ENCODE measurements around the gene YES1.

YES1 gene

DNA sequence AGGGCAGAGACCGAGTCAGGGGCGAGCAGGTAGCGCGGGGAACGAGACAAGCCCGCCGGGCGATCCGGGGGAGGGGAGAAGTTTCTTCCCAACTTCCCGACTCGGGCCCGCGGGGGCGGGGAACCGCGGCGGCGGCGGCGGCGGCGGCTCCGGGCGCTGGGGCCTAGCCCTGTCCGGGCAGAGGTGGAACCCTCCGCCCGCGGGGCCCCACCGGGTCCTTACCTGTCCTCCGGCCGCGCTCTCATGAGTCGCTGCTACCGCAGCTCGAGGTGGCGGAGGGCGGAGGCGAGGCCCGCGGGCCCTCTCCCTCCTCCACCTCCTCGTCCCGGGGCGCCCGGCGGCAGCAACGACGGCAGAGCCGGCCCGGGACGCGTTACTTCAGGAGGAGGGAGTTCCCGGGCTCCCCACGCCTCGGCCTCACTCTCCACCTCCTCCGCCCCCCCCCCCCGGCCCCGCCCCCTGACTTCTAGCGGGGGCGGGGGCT, at the start of gene YES1:
Gene YES1 (minus strand): TSS at position 351 of the 484 bp plus-strand sequence. CDS start 55,415 bp downstream, outside the sequence.
- no peak for DNase-seq

GRCh38 chr18:857986-858385, 45.9 kb upstream of the YES1 start:
- no peak for DNase-seq

DNA sequence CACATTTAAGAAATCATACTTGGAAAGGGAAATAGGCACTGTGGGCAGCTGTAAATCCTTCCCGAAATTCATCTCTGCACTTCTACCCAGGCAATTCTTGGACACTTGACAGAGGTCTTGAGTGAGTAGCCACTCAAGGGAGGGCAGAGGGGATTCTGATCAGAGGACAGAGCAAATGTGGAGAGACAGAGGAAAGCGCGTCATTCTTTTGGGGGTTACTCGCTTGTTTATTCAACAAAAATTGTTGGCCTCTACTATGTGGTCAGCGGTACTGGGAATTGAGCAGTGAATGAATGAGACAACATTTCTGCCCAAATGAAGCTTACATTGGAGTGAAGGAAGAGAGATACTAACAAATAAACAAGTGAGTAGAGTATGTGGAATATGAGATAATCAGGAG, 41.4 kb upstream of the YES1 start:
- DNase-seq, result no peak

- no peak for DNase-seq
Measured at GRCh38 chr18:850960-851359, 38.9 kb upstream of the YES1 start.

GRCh38 chr18:849021-849420, 37.0 kb upstream of the YES1 start:
- DNase-seq, result no peak

DNA sequence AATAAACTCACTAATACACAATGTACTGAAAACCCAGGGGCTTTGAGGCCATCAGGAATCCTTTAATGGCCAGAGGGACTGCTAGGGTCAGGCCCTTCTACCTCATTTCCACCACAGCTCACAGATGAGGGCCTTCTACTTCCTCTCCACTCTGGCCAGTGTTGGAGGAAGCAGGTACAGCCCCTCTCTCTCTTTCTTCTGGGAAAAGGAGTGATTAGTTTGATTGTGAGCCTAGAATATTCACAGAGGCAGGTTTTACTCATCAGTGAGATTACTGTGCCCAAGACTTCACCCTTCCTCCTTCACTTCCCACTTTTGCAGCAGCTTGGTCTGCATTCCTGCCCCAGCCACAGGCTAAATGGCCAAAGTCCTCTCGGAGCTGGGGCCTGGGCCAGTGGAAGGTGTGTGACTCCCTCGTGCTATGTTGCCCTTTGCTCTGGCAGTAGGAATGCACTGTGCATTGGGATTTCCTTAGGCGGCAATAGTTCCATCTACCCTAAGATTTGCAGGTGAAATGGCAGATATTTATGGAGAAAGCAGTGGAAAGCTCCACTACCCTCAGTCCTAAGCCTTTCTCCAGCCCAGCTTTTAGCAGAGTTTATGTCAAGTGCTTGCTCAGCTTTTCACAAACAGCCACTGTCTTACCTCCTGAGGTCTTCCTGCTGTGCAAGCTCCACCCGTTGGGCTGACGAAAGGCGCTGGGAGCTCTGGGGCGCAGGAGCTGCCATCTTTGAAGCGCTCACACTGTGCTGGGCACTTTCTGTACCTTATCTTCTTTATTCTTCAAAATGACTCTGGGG, 36.2 kb upstream of the YES1 start:
- no peak for DNase-seq

GRCh38 chr18:845152-845819, 33.2 kb upstream of the YES1 start:
- no peak for DNase-seq

DNA sequence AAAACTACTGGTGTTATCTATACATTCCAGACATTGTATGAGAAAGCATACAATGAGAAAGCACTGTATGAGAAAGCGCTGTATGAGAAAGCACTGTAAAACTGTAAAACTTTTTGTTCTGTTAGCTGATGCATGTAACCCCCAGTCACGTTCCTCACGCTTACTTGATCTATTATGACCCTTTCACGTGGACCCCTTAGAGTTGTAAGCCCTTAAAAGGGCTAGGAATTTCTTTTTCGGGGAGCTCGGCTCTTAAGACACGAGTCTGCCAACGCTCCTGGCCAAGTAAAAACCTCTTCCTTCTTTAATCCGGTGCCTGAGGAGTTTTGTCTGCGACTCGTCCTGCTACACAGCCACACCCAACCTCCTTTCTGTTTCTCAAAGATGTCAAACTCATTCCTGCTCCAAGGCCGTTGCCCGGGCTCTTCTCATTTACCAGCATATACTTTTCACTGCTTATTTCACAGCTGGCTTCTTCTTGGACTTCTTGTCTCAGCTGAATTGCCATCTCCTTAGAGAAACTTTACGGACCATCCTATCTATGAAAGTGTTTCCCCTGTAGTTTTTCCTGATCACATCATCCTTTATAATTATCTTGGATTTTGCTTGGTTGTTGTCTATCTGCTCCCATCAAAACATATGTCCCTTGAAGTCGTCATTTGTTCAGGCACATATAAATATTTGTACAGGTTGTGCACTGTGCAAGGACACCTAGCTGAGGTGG, 29.8 kb upstream of the YES1 start:
- no peak for DNase-seq

GRCh38 chr18:840516-840915, 28.5 kb upstream of the YES1 start:
- no peak for DNase-seq

DNA sequence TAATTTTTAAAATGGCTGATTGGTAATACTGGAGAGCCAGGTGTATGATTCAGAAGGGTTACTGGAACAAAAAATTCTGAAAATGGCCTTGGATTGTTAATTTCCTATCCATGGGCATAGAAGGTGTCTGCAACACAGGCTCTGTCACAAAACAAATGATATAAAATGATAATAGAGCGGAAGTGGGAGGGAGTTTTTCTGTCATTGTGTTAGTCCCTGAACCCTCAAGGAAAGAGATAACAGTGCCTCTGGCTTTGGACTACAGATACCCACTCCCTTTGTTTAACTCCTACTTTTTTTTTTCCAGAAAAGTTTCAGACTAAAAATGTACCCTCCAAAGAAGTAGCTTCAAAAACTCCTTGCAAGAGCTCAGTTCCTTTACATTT, 28.0 kb upstream of the YES1 start:
- no peak for DNase-seq

- DNase-seq, result peak; percentile 93 to 95
Measured at GRCh38 chr18:839224-840022, 27.4 kb upstream of the YES1 start.

- no peak for DNase-seq
Measured at GRCh38 chr18:837922-838321, 25.9 kb upstream of the YES1 start.

- no peak for DNase-seq
Measured at GRCh38 chr18:834082-834720, 22.2 kb upstream of the YES1 start.

- DNase-seq, result no peak
Measured at GRCh38 chr18:833197-833596, 21.2 kb upstream of the YES1 start.

GRCh38 chr18:832085-832681, 20.1 kb upstream of the YES1 start:
- peak in 1 of 2 donors; percentile 19 for DNase-seq

- DNase-seq, result no peak
Measured at GRCh38 chr18:830315-830901, 18.4 kb upstream of the YES1 start.

DNA sequence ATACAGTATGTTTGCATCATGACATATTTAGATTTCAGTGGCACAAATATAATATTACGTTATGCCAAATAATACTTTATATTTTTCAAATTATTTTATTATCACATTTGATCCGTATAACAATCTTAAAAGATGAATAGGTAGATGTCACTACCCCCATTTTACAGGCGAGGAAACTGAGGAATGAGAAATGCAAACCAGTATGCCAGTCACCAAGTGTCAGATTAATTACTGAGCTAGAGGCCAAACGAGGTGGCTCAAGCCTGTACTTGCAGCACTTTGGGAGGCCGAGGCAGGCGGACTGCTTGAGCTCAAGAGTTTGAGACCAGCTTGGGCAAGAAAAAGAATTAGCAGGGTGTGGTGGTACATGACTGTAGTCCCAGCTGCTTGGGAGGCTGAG, 17.4 kb upstream of the YES1 start:
- DNase-seq, result no peak

DNA sequence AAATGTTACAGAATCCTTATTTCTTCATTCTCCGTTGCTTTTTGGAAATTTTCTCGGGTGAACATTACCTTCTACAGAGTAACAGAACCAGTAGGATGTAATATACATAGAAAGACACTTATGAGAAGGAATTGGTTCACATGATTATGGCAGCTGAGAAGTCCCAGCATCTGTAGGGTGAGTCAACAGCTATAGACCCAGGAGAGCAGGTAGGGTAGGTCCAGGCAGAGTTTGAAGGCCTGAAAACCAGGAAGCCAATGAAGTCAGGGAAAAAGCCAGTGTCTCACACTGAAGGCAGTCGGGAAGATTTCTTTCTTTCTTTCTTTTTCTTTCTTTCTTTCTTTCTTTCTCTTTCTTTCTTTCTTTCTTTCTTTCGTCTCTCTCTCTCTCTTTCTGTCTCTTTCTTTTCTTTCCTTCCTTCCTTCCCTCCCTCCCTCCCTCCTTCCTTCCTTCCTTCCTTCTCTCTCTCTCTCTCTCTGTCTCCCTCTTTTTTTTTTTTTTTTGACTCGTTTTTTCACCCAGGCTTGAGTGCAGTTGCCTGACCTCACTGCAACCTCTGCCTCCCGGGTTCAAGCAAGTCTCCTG, 15.1 kb upstream of the YES1 start:
- no peak for DNase-seq

DNA sequence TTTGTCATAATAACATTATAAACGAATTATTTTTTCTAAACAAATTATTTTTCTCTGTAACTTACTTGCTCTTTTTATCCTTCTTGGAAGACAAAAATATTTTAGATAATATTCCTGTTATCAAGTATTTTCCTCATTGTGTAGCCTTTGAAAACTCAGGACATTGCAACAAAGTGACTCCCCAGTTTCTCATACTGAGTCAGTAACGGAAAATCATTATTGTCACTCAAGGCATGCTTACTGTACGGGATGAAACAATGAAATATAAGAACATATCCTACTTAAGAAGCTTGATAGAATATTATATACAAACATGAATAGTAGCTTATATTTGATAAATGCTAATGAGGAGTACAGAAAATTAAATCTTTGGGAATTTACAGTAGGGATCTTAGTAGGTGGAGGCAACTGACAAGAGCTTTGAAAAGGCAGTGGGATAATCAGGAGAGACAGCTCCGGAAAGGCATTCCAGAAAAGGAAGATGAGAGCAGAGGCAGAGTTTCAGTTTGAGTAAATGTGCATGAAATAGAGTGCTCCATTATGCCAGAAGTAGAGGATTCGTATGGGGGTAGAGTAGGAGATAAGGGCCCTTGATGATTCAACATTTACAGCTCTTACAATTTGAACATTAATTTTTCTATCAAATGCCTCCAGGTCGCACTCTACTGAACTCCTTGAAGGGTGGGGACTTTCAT, 14.0 kb upstream of the YES1 start:
- DNase-seq, result no peak

GRCh38 chr18:824179-824578, 12.1 kb upstream of the YES1 start:
- DNase-seq, result no peak
